ENCODE results near the gene ATP2C2. TPM values are rescaled to one million over a fixed set of nuclear protein-coding genes. Genes with fewer than 3 reads are reported as not detected.

Gene ATP2C2
- total RNA-seq, 1 experiment from 2014 or later, result 26.0 TPM

- POLR2A ChIA-PET (ENCODE audit: unreplicated experiment), result no interaction called here
- Histone ChIP-seq H3K9me3 (ENCODE audit: low read length) (no peaks in the 10 kb centered on the region), H3K4me1 (ENCODE audit: insufficient read depth, low read length) (peaks cover 3% of the 10 kb centered on the region; the same call in 1 of the 2 replicates), H3K9me2 (replicated peaks; ENCODE audit: low read length) (no peaks in the 10 kb centered on the region), H3K79me2 (ENCODE audit: low read length) (no peaks in the 10 kb centered on the region), H3K4me2 (ENCODE audit: low read length) (no peak overlapping the region), H3F3A (ENCODE audit: low read length, unreplicated experiment) (no peaks in the 10 kb centered on the region), H4K20me1 (ENCODE audit: low read length) (no peaks in the 10 kb centered on the region), H3K9ac (ENCODE audit: low read length) (no peak overlapping the region), H3K36me3 (ENCODE audit: low read depth, low read length) (no peaks in the 10 kb centered on the region), H3K4me3 (ENCODE audit: low read length) (no peak overlapping the region), H2AFZ (ENCODE audit: low read length) (no peak overlapping the region), H3K27me3 (ENCODE audit: low read length) (no peaks in the 10 kb centered on the region), H3K27ac (ENCODE audit: low read length) (no peak overlapping the region)
- intact Hi-C loops (cut with micrococcal nuclease), result no loop called here
- no peak for TF ChIP-seq EZH2 (IDR thresholded peaks at IDR 0.05; ENCODE audit: low read length, unreplicated experiment)
- no TSS peak for BruUV-seq (replicated peaks)
- no peak for ATAC-seq
- no peak for DNase-seq
- CTCF ChIA-PET, result no interaction called here
These were observed 29.0 kb upstream of the ATP2C2 start for GRCh38 chr16:84339311-84339710.

DNA sequence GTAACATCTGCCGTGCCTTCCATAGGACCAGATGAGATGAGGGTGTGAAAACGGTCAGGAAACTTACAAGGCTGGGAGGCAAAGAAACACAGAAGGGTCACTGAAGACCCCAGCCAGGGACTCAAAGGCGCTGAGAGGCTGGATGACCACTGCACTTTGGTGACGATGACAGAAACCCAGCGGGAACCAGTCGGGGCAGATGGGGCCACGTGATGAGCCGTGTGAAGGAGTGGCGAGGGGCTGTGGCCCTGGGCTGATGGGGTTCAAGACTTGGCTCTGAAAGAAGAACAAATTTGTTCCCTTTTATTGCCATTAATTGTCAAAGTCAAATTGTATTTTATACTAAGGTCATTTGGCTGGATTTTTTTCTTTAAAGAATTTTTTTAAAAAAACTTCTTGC lies 28.6 kb upstream of the ATP2C2 start:
- no peak overlapping the region for H3K9ac ChIP-seq (ENCODE audit: low read length)
- intact Hi-C loops (cut with micrococcal nuclease), result no loop called here
- ChIA-PET CTCF (no interaction called here), POLR2A (ENCODE audit: unreplicated experiment) (no interaction called here)
- H3K36me3 ChIP-seq (ENCODE audit: low read depth, low read length), result no peaks in the 10 kb centered on the region
- H2AFZ ChIP-seq (ENCODE audit: low read length), result no peak overlapping the region
- H3K27me3 ChIP-seq (ENCODE audit: low read length), result no peaks in the 10 kb centered on the region
- BruUV-seq (replicated peaks), result no TSS peak
- ATAC-seq, result no peak
- H3K4me1 ChIP-seq (ENCODE audit: insufficient read depth, low read length), result peaks cover 3% of the 10 kb centered on the region; the same call in 1 of the 2 replicates
- H3K4me2 ChIP-seq (ENCODE audit: low read length), result no peak overlapping the region
- no peaks in the 10 kb centered on the region for H3F3A ChIP-seq (ENCODE audit: low read length, unreplicated experiment)
- H3K4me3 ChIP-seq (ENCODE audit: low read length), result no peak overlapping the region
- no peak overlapping the region for H3K27ac ChIP-seq (ENCODE audit: low read length)
- H3K9me3 ChIP-seq (ENCODE audit: low read length), result no peaks in the 10 kb centered on the region
- TF ChIP-seq, protein P1, sequence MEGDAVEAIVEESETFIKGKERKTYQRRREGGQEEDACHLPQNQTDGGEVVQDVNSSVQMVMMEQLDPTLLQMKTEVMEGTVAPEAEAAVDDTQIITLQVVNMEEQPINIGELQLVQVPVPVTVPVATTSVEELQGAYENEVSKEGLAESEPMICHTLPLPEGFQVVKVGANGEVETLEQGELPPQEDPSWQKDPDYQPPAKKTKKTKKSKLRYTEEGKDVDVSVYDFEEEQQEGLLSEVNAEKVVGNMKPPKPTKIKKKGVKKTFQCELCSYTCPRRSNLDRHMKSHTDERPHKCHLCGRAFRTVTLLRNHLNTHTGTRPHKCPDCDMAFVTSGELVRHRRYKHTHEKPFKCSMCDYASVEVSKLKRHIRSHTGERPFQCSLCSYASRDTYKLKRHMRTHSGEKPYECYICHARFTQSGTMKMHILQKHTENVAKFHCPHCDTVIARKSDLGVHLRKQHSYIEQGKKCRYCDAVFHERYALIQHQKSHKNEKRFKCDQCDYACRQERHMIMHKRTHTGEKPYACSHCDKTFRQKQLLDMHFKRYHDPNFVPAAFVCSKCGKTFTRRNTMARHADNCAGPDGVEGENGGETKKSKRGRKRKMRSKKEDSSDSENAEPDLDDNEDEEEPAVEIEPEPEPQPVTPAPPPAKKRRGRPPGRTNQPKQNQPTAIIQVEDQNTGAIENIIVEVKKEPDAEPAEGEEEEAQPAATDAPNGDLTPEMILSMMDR (conservative IDR thresholded peaks at IDR 0.05; ENCODE audit: low read depth, low read length), result no peak
- TF ChIP-seq EZH2phosphoT487 (IDR thresholded peaks at IDR 0.05; ENCODE audit: borderline replicate concordance, low read length) (no peak), EZH2 (IDR thresholded peaks at IDR 0.05; ENCODE audit: low read length, unreplicated experiment) (no peak)
- H4K20me1 ChIP-seq (ENCODE audit: low read length), result no peaks in the 10 kb centered on the region
- no peaks in the 10 kb centered on the region for H3K9me2 ChIP-seq (replicated peaks; ENCODE audit: low read length)
- no peak for DNase-seq
- no peaks in the 10 kb centered on the region for H3K79me2 ChIP-seq (ENCODE audit: low read length)

- peak; percentile 71 for DNase-seq
- H3K27ac ChIP-seq (ENCODE audit: low read length), result no peak overlapping the region
- CTCF ChIA-PET, result no interaction called here
- H3K79me2 ChIP-seq (ENCODE audit: low read length), result no peaks in the 10 kb centered on the region
- 0 out of 2 replicates have a peak overlapping the region, but pooled peaks have one; percentile 26 for H2AFZ ChIP-seq (ENCODE audit: low read length)
- ATAC-seq, result peak; percentile 53
- H3K27me3 ChIP-seq (ENCODE audit: low read length), result no peaks in the 10 kb centered on the region
- H4K20me1 ChIP-seq (ENCODE audit: low read length), result no peaks in the 10 kb centered on the region
- H3K9me2 ChIP-seq (replicated peaks; ENCODE audit: low read length), result no peaks in the 10 kb centered on the region
- TF ChIP-seq EZH2phosphoT487 (IDR thresholded peaks at IDR 0.05; ENCODE audit: borderline replicate concordance, low read length) (no peak), EZH2 (IDR thresholded peaks at IDR 0.05; ENCODE audit: low read length, unreplicated experiment) (no peak)
- TF ChIP-seq, protein P1 (conservative IDR thresholded peaks at IDR 0.05; ENCODE audit: low read depth, low read length), result peak; percentile 37; the same call in 1 of the 2 replicates
- 0 out of 2 replicates have a peak overlapping the region, but pooled peaks have one; percentile 26 for H3K4me2 ChIP-seq (ENCODE audit: low read length)
- intact Hi-C loops (cut with micrococcal nuclease), result no loop called here
- no peaks in the 10 kb centered on the region for H3K9me3 ChIP-seq (ENCODE audit: low read length)
- H3F3A ChIP-seq (ENCODE audit: low read length, unreplicated experiment), result no peaks in the 10 kb centered on the region
- no peak overlapping the region for H3K4me3 ChIP-seq (ENCODE audit: low read length)
- BruUV-seq (replicated peaks), result no TSS peak
- peaks cover 3% of the 10 kb centered on the region; the same call in 1 of the 2 replicates for H3K4me1 ChIP-seq (ENCODE audit: insufficient read depth, low read length)
- POLR2A ChIA-PET (ENCODE audit: unreplicated experiment), result no interaction called here
- no peak overlapping the region for H3K9ac ChIP-seq (ENCODE audit: low read length)
- no peaks in the 10 kb centered on the region for H3K36me3 ChIP-seq (ENCODE audit: low read depth, low read length)
These were observed 27.9 kb upstream of the ATP2C2 start for GRCh38 chr16:84340325-84341040.
